PC-9 (cell line): ENCODE data around the gene SUSD3. TPM values are rescaled to one million over a fixed set of nuclear protein-coding genes. Genes with fewer than 3 reads are reported as not detected.

Experiments
- BruUV-seq: library from RNA; stranded (reverse); fragments of 400-500 nt; replicated peaks from 2 replicates; lab custom pipeline; 2021; lab: Mats Ljungman, UMichigan
- CTCF ChIA-PET: fragments of 300-600 bp; sonication (Branson Sonifier 250); formaldehyde crosslinking; loops from one replicate; lab custom pipeline; 2022; ENCODE audit warnings: antibody characterized with exemption; lab: Charles Lee
- POLR2A ChIA-PET: fragments of 300-600 bp; sonication (Branson Sonifier 250); formaldehyde crosslinking; loops from one replicate; lab custom pipeline; 2022; ENCODE audit warnings: antibody characterized with exemption; ENCODE audit not compliant: unreplicated experiment; lab: Charles Lee
- DNase-seq, 2 experiments: peaks; one replicate each; pipeline versions ENCODE4 v3.0.0 to v3.0.0-alpha.2; 2015 to 2022; ENCODE audit warnings: mixed read lengths in 1 of 2
- H2AFZ ChIP-seq: fragments of 200-600 bp; sonication (generic); 2 replicates; pipeline ENCODE4 v1.8.1; 2017; ENCODE audit warnings: antibody characterized with exemption
- H3F3A ChIP-seq: fragments of 200-600 bp; sonication (generic); 2 replicates; pipeline ENCODE4 v1.8.1; 2017; ENCODE audit warnings: antibody characterized with exemption, mild to moderate bottlenecking, low read depth; ENCODE audit not compliant: insufficient read depth
- H3K27ac ChIP-seq: fragments of 200-600 bp; sonication (generic); 2 replicates; pipeline ENCODE4 v1.6.1; 2016; ENCODE audit warnings: mixed run types
- H3K27me3 ChIP-seq: fragments of 200-600 bp; sonication (generic); 2 replicates; pipeline ENCODE4 v1.6.1; 2016; ENCODE audit warnings: low read depth, mixed run types; ENCODE audit not compliant: insufficient read depth
- H3K36me3 ChIP-seq: fragments of 200-600 bp; sonication (generic); 2 replicates; pipeline ENCODE4 v1.6.1; 2016; ENCODE audit warnings: low read depth, mixed run types
- H3K4me1 ChIP-seq: fragments of 200-600 bp; sonication (generic); replicated peaks from 2 replicates; pipeline ENCODE4 v1.6.1; 2016; ENCODE audit warnings: mixed run types; ENCODE audit not compliant: insufficient read depth
- H3K4me2 ChIP-seq: fragments of 200-600 bp; sonication (generic); 2 replicates; pipeline ENCODE4 v1.6.1; 2017; ENCODE audit warnings: mixed run types
- H3K4me3 ChIP-seq: fragments of 200-600 bp; sonication (generic); 2 replicates; pipeline ENCODE4 v1.6.1; 2016; ENCODE audit warnings: mixed run types
- H3K79me2 ChIP-seq: fragments of 200-600 bp; sonication (generic); 2 replicates; pipeline ENCODE4 v1.6.1; 2017; ENCODE audit warnings: low read depth, mixed run types
- H3K9me2 ChIP-seq: fragments of 200-600 bp; sonication (generic); 2 replicates; pipeline ENCODE4 v1.8.1; 2017; ENCODE audit warnings: mild to moderate bottlenecking; ENCODE audit not compliant: insufficient read depth
- H3K9me3 ChIP-seq: fragments of 200-600 bp; sonication (generic); 2 replicates; pipeline ENCODE4 v1.8.1; 2016; ENCODE audit warnings: low read depth; ENCODE audit not compliant: insufficient read depth
- H4K20me1 ChIP-seq: fragments of 200-600 bp; sonication (generic); 2 replicates; pipeline ENCODE4 v1.8.1; 2017; ENCODE audit not compliant: insufficient read depth
- CTCF ChIP-seq: fragments of 200-600 bp; sonication (generic); conservative IDR thresholded peaks from 2 replicates; pipeline ENCODE4 v1.6.1; 2017; ENCODE audit warnings: mixed run types, antibody characterized with exemption, mild to moderate bottlenecking, moderate library complexity
- EZH2 ChIP-seq: fragments of 200-600 bp; sonication (generic); IDR thresholded peaks from 2 replicates; pipeline ENCODE4 v1.8.0; 2017; ENCODE audit warnings: antibody characterized with exemption, low read depth
- intact Hi-C: fragments of 100-400 bp; cut with micrococcal nuclease; formaldehyde crosslinking; loops from one replicate; pipeline ENCODE4 v1.10.0; 2022; ENCODE audit not compliant: unreplicated experiment
- total RNA-seq: library from RNA; stranded (reverse); gene quantifications from 2 replicates; pipeline ENCODE4 v1.2.3, GENCODE V29; 2021

The SUSD3 gene
- total RNA-seq, 1 experiment from 2014 or later, result 8.4 TPM

GRCh38 chr9:93043122-93043521, 15.4 kb upstream of the SUSD3 start:
- H3K4me3 ChIP-seq, result no peak overlapping the region
- no peak overlapping the region for H2AFZ ChIP-seq
- H3K27ac ChIP-seq, result no peak overlapping the region
- ChIA-PET CTCF (interaction anchor here (0.7 kb wide), 1 partner anchor 143 kb away, joined by 9 read pairs; no protein-coding TSS in a partner anchor), POLR2A (no interaction called here)
- no TSS peak for BruUV-seq
- H3K9me3 ChIP-seq, result no peaks in the 10 kb centered on the region
- no peak for DNase-seq
- no peaks in the 10 kb centered on the region for H3K4me1 ChIP-seq
- H3K36me3 ChIP-seq, result no peaks in the 10 kb centered on the region
- H3F3A ChIP-seq, result no peaks in the 10 kb centered on the region
- H3K27me3 ChIP-seq, result no peaks in the 10 kb centered on the region
- no peaks in the 10 kb centered on the region for H3K79me2 ChIP-seq
- H3K4me2 ChIP-seq, result no peak overlapping the region
- no peak for TF ChIP-seq CTCF
- no peak for TF ChIP-seq EZH2
- H4K20me1 ChIP-seq, result no peaks in the 10 kb centered on the region
- H3K9me2 ChIP-seq, result no peaks in the 10 kb centered on the region
- intact Hi-C loops, result no loop called here

GRCh38 chr9:93045521-93045920, 13.0 kb upstream of the SUSD3 start:
- TF ChIP-seq CTCF, result no peak
- TF ChIP-seq EZH2, result no peak
- no peaks in the 10 kb centered on the region for H3K27me3 ChIP-seq
- no peak for DNase-seq
- no peaks in the 10 kb centered on the region for H3K9me2 ChIP-seq
- no peak overlapping the region for H3K4me3 ChIP-seq
- ChIA-PET CTCF (no interaction called here), POLR2A (no interaction called here)
- no peaks in the 10 kb centered on the region for H3K36me3 ChIP-seq
- H3K27ac ChIP-seq, result no peak overlapping the region
- H3K4me1 ChIP-seq, result no peaks in the 10 kb centered on the region
- intact Hi-C loops, result no loop called here
- H2AFZ ChIP-seq, result no peak overlapping the region
- no peaks in the 10 kb centered on the region for H4K20me1 ChIP-seq
- no TSS peak for BruUV-seq
- H3K79me2 ChIP-seq, result no peaks in the 10 kb centered on the region
- no peak overlapping the region for H3K4me2 ChIP-seq
- H3F3A ChIP-seq, result no peaks in the 10 kb centered on the region
- H3K9me3 ChIP-seq, result no peaks in the 10 kb centered on the region

GRCh38 chr9:93048566-93049448, 9.7 kb upstream of the SUSD3 start:
- TF ChIP-seq EZH2 (no peak), CTCF (no peak)

More at GRCh38 chr9:93048566-93049448, 9.7 kb upstream of the SUSD3 start:
- Histone ChIP-seq H3K27me3 (no peaks in the 10 kb centered on the region), H3K36me3 (no peaks in the 10 kb centered on the region), H3K4me2 (no peak overlapping the region), H3K4me3 (no peak overlapping the region), H3K9me2 (no peaks in the 10 kb centered on the region), H3F3A (0 out of 2 replicates have a peak, but pooled peaks cover 4% of the 10 kb centered on the region), H3K4me1 (no peaks in the 10 kb centered on the region), H2AFZ (no peak overlapping the region), H3K27ac (no peak overlapping the region), H3K9me3 (no peaks in the 10 kb centered on the region), H3K79me2 (no peaks in the 10 kb centered on the region), H4K20me1 (no peaks in the 10 kb centered on the region)
- DNase-seq, result no peak
- intact Hi-C loops, result no loop called here
- POLR2A ChIA-PET, result no interaction called here
- BruUV-seq, result no TSS peak
- CTCF ChIA-PET, result no interaction called here
